GM12872 (cell line): ENCODE data around the gene DAB1.

Experiments
- TF ChIP-seq, protein P1 (sequence below): IDR thresholded peaks from 3 replicates; pipeline ENCODE4 v1.5.1; 2011; ENCODE audit warnings: low read depth, mild to moderate bottlenecking, low read length, moderate library complexity; ENCODE audit not compliant: insufficient read depth

Gene DAB1

DNA sequence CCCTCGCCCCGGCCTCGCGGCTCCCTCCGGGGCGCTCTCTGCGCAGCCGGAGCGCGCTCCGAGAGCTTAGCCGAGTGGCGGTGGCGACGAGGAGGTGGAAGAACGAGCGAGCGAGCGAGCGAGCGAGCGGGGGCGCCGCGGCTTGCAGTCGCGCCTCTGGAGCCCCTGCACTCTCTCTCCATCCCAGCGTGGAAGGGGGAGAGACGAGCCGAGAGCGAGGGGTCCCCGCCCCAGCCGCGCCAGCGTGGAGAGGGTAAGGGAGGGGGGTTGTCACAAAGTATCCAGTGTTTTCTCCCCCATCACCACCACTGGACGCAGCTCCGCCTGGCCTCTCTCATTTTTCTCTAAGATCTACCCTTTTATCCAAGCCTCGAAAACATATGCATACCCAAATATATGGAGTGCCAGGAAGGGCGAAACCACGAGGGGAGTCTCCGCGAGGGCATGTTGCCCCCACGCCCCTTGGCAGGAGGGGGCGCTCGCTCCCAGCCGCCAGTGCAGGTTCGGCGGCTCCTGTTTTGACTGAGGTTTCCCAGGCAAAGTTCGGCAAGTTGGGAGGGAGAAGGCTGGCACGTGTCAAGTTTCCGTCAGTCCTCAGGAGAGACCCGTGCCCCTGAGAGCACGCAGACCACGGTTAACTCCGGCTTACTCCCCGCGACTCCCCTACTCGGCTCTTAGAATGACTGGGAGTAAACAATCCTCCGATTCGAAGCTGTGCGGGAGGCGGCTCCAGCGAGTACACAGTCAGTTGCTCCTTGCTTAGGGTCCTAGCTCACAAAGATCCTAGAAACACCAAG lies 569 bp upstream of the DAB1 start:
- TF ChIP-seq, protein P1, sequence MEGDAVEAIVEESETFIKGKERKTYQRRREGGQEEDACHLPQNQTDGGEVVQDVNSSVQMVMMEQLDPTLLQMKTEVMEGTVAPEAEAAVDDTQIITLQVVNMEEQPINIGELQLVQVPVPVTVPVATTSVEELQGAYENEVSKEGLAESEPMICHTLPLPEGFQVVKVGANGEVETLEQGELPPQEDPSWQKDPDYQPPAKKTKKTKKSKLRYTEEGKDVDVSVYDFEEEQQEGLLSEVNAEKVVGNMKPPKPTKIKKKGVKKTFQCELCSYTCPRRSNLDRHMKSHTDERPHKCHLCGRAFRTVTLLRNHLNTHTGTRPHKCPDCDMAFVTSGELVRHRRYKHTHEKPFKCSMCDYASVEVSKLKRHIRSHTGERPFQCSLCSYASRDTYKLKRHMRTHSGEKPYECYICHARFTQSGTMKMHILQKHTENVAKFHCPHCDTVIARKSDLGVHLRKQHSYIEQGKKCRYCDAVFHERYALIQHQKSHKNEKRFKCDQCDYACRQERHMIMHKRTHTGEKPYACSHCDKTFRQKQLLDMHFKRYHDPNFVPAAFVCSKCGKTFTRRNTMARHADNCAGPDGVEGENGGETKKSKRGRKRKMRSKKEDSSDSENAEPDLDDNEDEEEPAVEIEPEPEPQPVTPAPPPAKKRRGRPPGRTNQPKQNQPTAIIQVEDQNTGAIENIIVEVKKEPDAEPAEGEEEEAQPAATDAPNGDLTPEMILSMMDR, result peak; percentile 27; the same call in 1 of the 3 replicates

DNA sequence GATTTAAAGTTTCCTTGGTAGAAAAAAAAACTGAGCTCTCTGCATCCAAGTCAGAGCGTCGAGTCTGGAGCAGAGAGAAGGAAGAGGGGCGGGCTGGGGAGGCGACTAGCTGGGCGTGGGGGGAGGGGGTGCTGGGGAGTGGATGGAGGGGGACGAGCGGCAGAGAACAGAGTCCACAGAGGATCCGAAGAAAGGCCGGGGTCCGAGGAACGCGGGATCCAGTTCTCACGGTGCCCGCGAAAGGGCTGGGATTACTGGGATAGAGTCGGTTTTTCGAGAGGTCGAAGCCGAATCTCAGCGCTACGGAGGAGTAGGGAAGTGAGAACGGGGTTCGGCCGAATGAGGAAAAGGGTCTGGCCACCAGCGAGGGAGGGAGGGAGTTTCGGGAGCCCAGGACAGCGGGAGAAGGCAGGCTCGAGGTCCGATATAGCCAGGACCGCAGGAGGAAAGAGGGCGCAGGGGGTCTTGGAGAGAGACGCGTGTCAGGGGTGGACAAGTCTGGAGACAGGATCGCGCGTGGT lies 665 bp downstream of the DAB1 start:
- TF ChIP-seq, protein P1, result no peak

- TF ChIP-seq, protein P1, result no peak
Measured at GRCh38 chr1:57422271-57423134, 1.4 kb downstream of the DAB1 start.

GRCh38 chr1:57421806-57422205 lies 2.1 kb downstream of the DAB1 start:
- TF ChIP-seq, protein P1, result no peak

- TF ChIP-seq, protein P1, result no peak
Measured at GRCh38 chr1:57420981-57421785, 2.7 kb downstream of the DAB1 start.

- TF ChIP-seq, protein P1, result no peak
Measured at GRCh38 chr1:57418971-57419370, 4.9 kb downstream of the DAB1 start.

GRCh38 chr1:57411262-57411661 lies 12.6 kb downstream of the DAB1 start:
- TF ChIP-seq, protein P1, result no peak
